SK-N-SH (cell line): ENCODE data around the gene SPNS1. TPM values are rescaled to one million over a fixed set of nuclear protein-coding genes. Genes with fewer than 3 reads are reported as not detected.
"Not testable (repeated sequence)": the region's sequence is repeated elsewhere in the genome, so short reads cannot be mapped to it uniquely, and the experiment has no call there.

Experiments used
- CTCF ChIA-PET: fragments of 300-600, 350-600 bp; formaldehyde crosslinking; extraction: SDS; loops from one replicate; lab custom pipeline; 2021; lab: Yijun Ruan, JAX
- POLR2A ChIA-PET: fragments of 350-600 bp; sonication (Branson Sonifier 250); formaldehyde crosslinking; extraction: SDS; loops from one replicate; lab custom pipeline; 2020; ENCODE audit warnings: antibody characterized with exemption, inconsistent platforms; lab: Yijun Ruan, JAX
- DNase-seq: peaks from one replicate; pipeline ENCODE4 v3.0.0; 2012
- H2AFZ ChIP-seq: fragments of 200-600 bp; sonication (generic); 2 replicates; pipeline ENCODE4 v1.8.1; 2016; ENCODE audit warnings: antibody characterized with exemption, mild to moderate bottlenecking, low read depth
- H3F3A ChIP-seq: fragments of 200-600 bp; sonication (generic); replicated peaks from 2 replicates; pipeline ENCODE3; 2016; ENCODE audit warnings: antibody characterized with exemption, mild to moderate bottlenecking; ENCODE audit not compliant: insufficient read depth
- H3K27ac ChIP-seq, 2 experiments: fragments of 200-500 bp in 1 of 2; fragments of 200-600 bp in 1 of 2; sonication (Bioruptor generic) in 1 of 2; sonication (generic), shearing (Covaris generic) in 1 of 2; 2 replicates each; pipeline versions ENCODE4 v1.5.1 to v1.6.1; 2014 to 2016; ENCODE audit warnings: low read depth in 2 of 2, inconsistent platforms in 1 of 2, low read length in 1 of 2, mild to moderate bottlenecking in 1 of 2, mixed read lengths in 1 of 2
- H3K27me3 ChIP-seq: fragments of 200-600 bp; sonication (generic), shearing (Covaris generic); 2 replicates; pipeline ENCODE4 v1.6.1; 2016; ENCODE audit warnings: mixed run types; ENCODE audit not compliant: insufficient read depth
- H3K36me3 ChIP-seq, 2 experiments: fragments of 200-500 bp in 1 of 2; fragments of 200-600 bp in 1 of 2; sonication (Bioruptor generic) in 1 of 2; sonication (generic) in 1 of 2; replicated peaks in 1 of 2; 2 replicates each; pipeline versions ENCODE3 to v1.5.1; 2014 to 2016; ENCODE audit warnings: low read length in 1 of 2, mild to moderate bottlenecking in 1 of 2; ENCODE audit not compliant: insufficient read depth in 2 of 2, control insufficient read depth in 1 of 2
- H3K4me1 ChIP-seq, 2 experiments: fragments of 200-500 bp in 1 of 2; fragments of 200-600 bp in 1 of 2; sonication (Bioruptor generic) in 1 of 2; sonication (generic), shearing (Covaris generic) in 1 of 2; 2 replicates each; pipeline versions ENCODE4 v1.5.1 to v1.6.1; 2014 to 2016; ENCODE audit warnings: low read depth in 1 of 2, low read length in 1 of 2, mixed run types in 1 of 2; ENCODE audit not compliant: insufficient read depth in 2 of 2, control insufficient read depth in 1 of 2
- H3K4me2 ChIP-seq: fragments of 200-600 bp; sonication (generic), shearing (Covaris generic); 2 replicates; pipeline ENCODE4 v1.6.1; 2017; ENCODE audit warnings: mixed run types
- H3K4me3 ChIP-seq, 2 experiments: fragments of 200-500 bp in 1 of 2; fragments of 200-600 bp in 1 of 2; sonication (Bioruptor generic) in 1 of 2; sonication (generic), shearing (Covaris generic) in 1 of 2; 2 replicates each; pipeline versions ENCODE4 v1.5.1 to v1.8.1; 2014 to 2016; ENCODE audit warnings: low read depth in 2 of 2, inconsistent platforms in 1 of 2, low read length in 1 of 2, mild to moderate bottlenecking in 1 of 2, mixed read lengths in 1 of 2, moderate library complexity in 1 of 2
- H3K79me2 ChIP-seq: fragments of 200-600 bp; sonication (generic); 2 replicates; pipeline ENCODE4 v1.8.1; 2017; ENCODE audit warnings: mild to moderate bottlenecking; ENCODE audit not compliant: insufficient read depth
- H3K9ac ChIP-seq: fragments of 200-600 bp; sonication (generic); 2 replicates; pipeline ENCODE4 v1.6.1; 2017; ENCODE audit warnings: mixed run types
- H3K9me2 ChIP-seq: fragments of 200-600 bp; sonication (generic); 2 replicates; pipeline ENCODE4 v1.6.1; 2017; ENCODE audit warnings: mixed run types
- H3K9me3 ChIP-seq: fragments of 200-600 bp; sonication (generic); 2 replicates; pipeline ENCODE4 v1.6.1; 2017; ENCODE audit warnings: mixed run types, mild to moderate bottlenecking, moderate library complexity
- H4K20me1 ChIP-seq: fragments of 200-600 bp; sonication (generic); 2 replicates; pipeline ENCODE4 v1.6.1; 2017; ENCODE audit warnings: mild to moderate bottlenecking, mixed run types; ENCODE audit not compliant: insufficient read depth
- CTCF ChIP-seq: fragments of 200-600 bp; sonication (generic); IDR thresholded peaks from 2 replicates; pipeline ENCODE4 v1.6.1; 2017; ENCODE audit warnings: antibody characterized with exemption, mild to moderate bottlenecking, moderate library complexity
- PBX3 ChIP-seq: IDR thresholded peaks from 2 replicates; pipeline ENCODE4; 2012
- POLR2AphosphoS5 ChIP-seq: IDR thresholded peaks from 2 replicates; pipeline ENCODE4 v1.6.1; 2012; ENCODE audit warnings: low read depth, low read length
- RAD21 ChIP-seq: IDR thresholded peaks from 2 replicates; pipeline ENCODE4 v1.6.1; 2012; ENCODE audit warnings: mild to moderate bottlenecking, low read length
- REST ChIP-seq: IDR thresholded peaks from 2 replicates; pipeline ENCODE4 v1.6.1; 2012; ENCODE audit warnings: mild to moderate bottlenecking, low read depth, low read length, moderate library complexity
- RXRA ChIP-seq: IDR thresholded peaks from 2 replicates; pipeline ENCODE4 v1.4.0; 2012; ENCODE audit warnings: low read depth, mild to moderate bottlenecking, borderline replicate concordance
- USF2 ChIP-seq: fragments of 150-350 bp; IDR thresholded peaks from 2 replicates; pipeline ENCODE4 v1.6.1; 2017; ENCODE audit warnings: antibody characterized with exemption, low read length, low read depth, borderline replicate concordance
- YY1 ChIP-seq: IDR thresholded peaks from 2 replicates; pipeline ENCODE4 v1.4.0; 2012; ENCODE audit warnings: low read depth, mild to moderate bottlenecking
- WGBS: methylation state at CpG from one replicate; pipeline ENCODE4 v1.1.6; 2017; ENCODE audit warnings: low lambda C conversion rate; 5-methylcytosine and 5-hydroxymethylcytosine counted together
- polyA plus RNA-seq, 3 experiments: library from polyadenylated mRNA; depleted of rRNA; stranded (reverse); fragments of >200 nt; gene quantifications; 2 replicates each; pipeline ENCODE4 v1.2.3, GENCODE V29; 2012

Gene SPNS1
- polyA plus RNA-seq, 1 of the 3 experiments (the other 2 are of a cell fraction) = 41.1 TPM

- no peak overlapping the region for H3K27ac ChIP-seq
- peaks cover 9 to 10% of the 10 kb centered on the region in 2 experiments for H3K36me3 ChIP-seq
- TF ChIP-seq YY1 (no peak), CTCF (peak; percentile 48)
- peaks cover 5 to 8% of the 10 kb centered on the region in 2 experiments; a peak in 2 of 4 replicates for H3K4me1 ChIP-seq
- POLR2A ChIA-PET = interaction anchor here (0.6 kb wide), 1 partner anchor 8 kb away, joined by 3 read pairs; no protein-coding TSS in a partner anchor
- H3K27me3 ChIP-seq = no peaks in the 10 kb centered on the region
- no peak for DNase-seq
- no peak overlapping the region for H2AFZ ChIP-seq
- H3K9me3 ChIP-seq = no peaks in the 10 kb centered on the region
- H3K4me2 ChIP-seq = no peak overlapping the region
- no peak overlapping the region for H3K9ac ChIP-seq
- no peak overlapping the region for H3K4me3 ChIP-seq
- CTCF ChIA-PET = interaction anchor here (0.9 to 2.2 kb wide), 9 partner anchors 10 to 33 kb away, joined by 3 to 8 read pairs (median 3); no protein-coding TSS in a partner anchor
- H4K20me1 ChIP-seq = no peaks in the 10 kb centered on the region
- peaks cover 7% of the 10 kb centered on the region for H3F3A ChIP-seq
- 74% methylated on average over 10 of the region's 11 CpGs for WGBS
- no peaks in the 10 kb centered on the region for H3K9me2 ChIP-seq
- H3K79me2 ChIP-seq = peaks cover 27% of the 10 kb centered on the region
Measured at GRCh38 chr16:28977703-28978662, 3.4 kb downstream of the SPNS1 start.

- CTCF ChIA-PET, DNase-seq, H3K9me3 ChIP-seq, H3K9ac ChIP-seq, H3K4me1 ChIP-seq, H3K4me3 ChIP-seq, H3K4me2 ChIP-seq, H2AFZ ChIP-seq, H3F3A ChIP-seq, POLR2A ChIA-PET, H3K9me2 ChIP-seq, H3K27ac ChIP-seq, H4K20me1 ChIP-seq, H3K27me3 ChIP-seq: not testable (repeated sequence)
- 96% methylated on average over 7 of the region's 7 CpGs for WGBS
- Histone ChIP-seq H3K36me3 (peaks cover 10 to 16% of the 10 kb centered on the region in 2 experiments), H3K79me2 (peaks cover 21% of the 10 kb centered on the region)
Measured at GRCh38 chr16:28980330-28980729, 5.8 kb downstream of the SPNS1 start.

GRCh38 chr16:28980929-28981328 lies 6.4 kb downstream of the SPNS1 start:
- Histone ChIP-seq H4K20me1 (no peaks in the 10 kb centered on the region), H3K9me2 (no peaks in the 10 kb centered on the region), H3K4me1 (no peaks in the 10 kb centered on the region), H3K9me3 (no peaks in the 10 kb centered on the region), H3F3A (no peaks in the 10 kb centered on the region), H3K79me2 (peaks cover 15% of the 10 kb centered on the region), H3K9ac (no peak overlapping the region), H2AFZ (no peak overlapping the region), H3K27ac (no peak overlapping the region), H3K4me3 (no peak overlapping the region), H3K27me3 (no peaks in the 10 kb centered on the region)
- DNase-seq = no peak
- 96% methylated on average over 7 of the region's 7 CpGs for WGBS
- no peak for TF ChIP-seq PBX3
- no peak for TF ChIP-seq RXRA
- no peak for TF ChIP-seq RAD21
- TF ChIP-seq REST = no peak
- no peak for TF ChIP-seq CTCF
- TF ChIP-seq POLR2AphosphoS5 = no peak
- no peak for TF ChIP-seq USF2
- TF ChIP-seq, all 33 proteins: peak for 0
- peaks cover 10 to 16% of the 10 kb centered on the region in 2 experiments for H3K36me3 ChIP-seq
- POLR2A ChIA-PET = no interaction called here
- no peak overlapping the region for H3K4me2 ChIP-seq
- CTCF ChIA-PET = no interaction called here
